GM12864 (cell line): Measurements from ENCODE around the gene ZNF799.
"Not testable (repeated sequence)": the region's sequence is repeated elsewhere in the genome, so short reads cannot be mapped to it uniquely, and the experiment has no call there.

Experiments used
- DNase-seq: peaks from one replicate; pipeline ENCODE4 v3.0.0-alpha.2; 2011; ENCODE audit warnings: low read depth
- H3K4me3 ChIP-seq: 2 replicates; pipeline ENCODE4 v1.5.1; 2011; ENCODE audit warnings: mild to moderate bottlenecking, low read depth, low read length, control low read depth
- CTCF ChIP-seq: IDR thresholded peaks from 2 replicates; pipeline ENCODE4 v1.5.1; 2011; ENCODE audit warnings: low read depth, mild to moderate bottlenecking, moderate library complexity, low read length, control low read depth, inconsistent platforms; ENCODE audit errors: missing control alignments

The ZNF799 gene

GRCh38 chr19:12400633-12401502, at the start of gene ZNF799:
Gene ZNF799, minus strand, starts transcription at chr19:12401271. Its CDS starts 201 bp downstream, at chr19:12401070.
- H3K4me3 ChIP-seq, result peak within 1 kb of the TSS; percentile 79
- DNase-seq, result peak; percentile 90
- TF ChIP-seq CTCF, result no peak

- H3K4me3 ChIP-seq, result no peak overlapping the region
- no peak for DNase-seq
- TF ChIP-seq CTCF, result no peak
Observed at GRCh38 chr19:12450844-12451243, 49.8 kb upstream of the ZNF799 start.

- TF ChIP-seq CTCF, result no peak
- H3K4me3 ChIP-seq, result no peak overlapping the region
- DNase-seq, result no peak
Observed at GRCh38 chr19:12448808-12449207, 47.7 kb upstream of the ZNF799 start.

DNA sequence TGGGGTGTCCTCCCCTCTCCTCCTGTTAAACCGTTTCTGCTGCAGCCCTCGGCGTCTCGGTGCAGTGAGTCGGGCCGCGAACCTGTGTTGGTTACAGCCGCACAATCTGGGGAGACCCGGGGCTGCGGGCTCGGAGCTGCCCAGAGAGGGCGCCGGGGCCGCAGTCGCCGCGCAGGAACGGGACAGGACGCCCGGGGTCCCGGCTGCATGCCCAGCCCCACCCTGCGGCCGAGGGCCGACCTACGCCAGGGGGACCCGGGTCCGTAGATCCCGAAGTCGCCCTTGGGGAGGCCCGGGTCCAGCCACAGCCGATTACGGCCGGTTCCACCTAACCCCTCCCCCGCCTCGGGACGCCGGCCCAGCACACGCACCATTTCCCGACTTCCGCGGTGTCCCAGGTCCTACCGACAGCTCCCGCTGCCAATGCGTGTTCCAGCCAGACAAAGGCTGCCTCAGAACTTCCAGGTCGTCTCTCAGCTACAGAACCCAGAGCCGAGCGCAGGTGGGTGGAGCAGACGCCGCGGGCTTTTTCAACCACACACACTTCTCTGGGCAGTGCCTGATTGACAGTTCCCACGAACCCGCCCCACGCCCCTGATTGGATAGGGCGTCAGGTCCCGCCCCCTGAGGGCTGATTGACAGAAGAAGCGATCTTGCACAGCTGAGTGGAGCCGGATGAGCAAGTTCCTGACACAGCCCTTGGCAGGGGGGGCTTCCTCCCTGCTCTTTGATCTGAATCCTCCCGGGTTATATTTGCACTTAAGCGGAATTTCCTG, 39.7 kb upstream of the ZNF799 start, which contains the start of gene ZNF443:
ZNF443 (minus strand) TSS at position 481 of the 776 bp plus-strand sequence; CDS start at position 374, 107 bp downstream.
- peak within 1 kb of the TSS; percentile 91 for H3K4me3 ChIP-seq
- peak; percentile 95 for DNase-seq
- TF ChIP-seq CTCF, result no peak

- H3K4me3 ChIP-seq, result peak overlapping the region; percentile 91
- DNase-seq, result peak; percentile 8
Observed at GRCh38 chr19:12439686-12440540, 38.8 kb upstream of the ZNF799 start.

DNA sequence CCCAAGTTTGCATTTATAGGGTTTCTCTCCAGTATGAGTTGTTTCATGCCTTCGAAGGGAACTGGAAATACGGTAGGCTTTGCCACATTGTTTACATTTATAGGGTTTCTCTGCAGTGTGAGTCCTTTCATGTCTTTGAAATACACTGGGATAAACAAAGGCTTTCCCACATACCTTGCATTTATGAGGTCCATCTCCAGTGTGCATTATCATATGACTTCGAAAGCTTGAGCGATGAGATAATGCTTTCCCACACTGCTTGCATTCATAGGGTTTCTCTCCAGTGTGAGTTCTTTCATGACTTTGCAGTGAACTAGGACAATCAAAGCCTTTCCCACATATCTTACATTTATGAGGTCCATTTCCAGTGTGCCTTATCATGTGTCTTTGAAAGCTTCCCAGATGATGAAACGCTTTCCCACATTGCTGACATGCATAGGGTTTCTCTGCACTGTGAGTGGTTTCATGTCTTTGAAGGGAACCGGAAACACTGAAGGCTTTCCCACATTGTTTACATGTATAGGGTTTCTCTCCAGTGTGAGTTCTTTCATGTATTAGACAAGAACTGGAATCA, 29.7 kb upstream of the ZNF799 start:
- DNase-seq, H3K4me3 ChIP-seq: not testable (repeated sequence)

DNA sequence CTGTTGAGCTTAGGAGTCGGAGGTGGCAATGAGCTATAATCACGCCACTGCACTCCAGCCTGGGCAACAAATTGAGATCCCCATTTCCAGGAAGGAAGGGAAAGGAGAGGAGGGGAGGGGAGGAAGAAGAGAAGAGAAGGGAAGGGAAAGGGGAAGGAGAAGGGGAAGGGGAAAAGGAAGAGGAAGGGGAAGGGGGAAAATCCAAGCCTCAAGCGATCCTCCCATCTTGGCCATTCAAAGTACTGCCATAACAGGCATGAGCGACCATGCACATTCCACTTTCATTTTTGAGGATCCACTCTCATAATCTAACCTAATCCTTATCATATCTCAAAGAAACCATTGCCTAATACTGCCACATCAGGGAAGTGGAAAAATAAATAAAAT, 24.8 kb upstream of the ZNF799 start:
- no peak for DNase-seq

More for the DNA sequence above, 24.8 kb upstream of the ZNF799 start:
- TF ChIP-seq CTCF, result no peak
- no peak overlapping the region for H3K4me3 ChIP-seq
